ENCODE data around the gene FOXF2.
"Not testable (repeated sequence)": the region's sequence is repeated elsewhere in the genome, so short reads cannot be mapped to it uniquely, and the experiment has no call there.

FOXF2 gene

DNA sequence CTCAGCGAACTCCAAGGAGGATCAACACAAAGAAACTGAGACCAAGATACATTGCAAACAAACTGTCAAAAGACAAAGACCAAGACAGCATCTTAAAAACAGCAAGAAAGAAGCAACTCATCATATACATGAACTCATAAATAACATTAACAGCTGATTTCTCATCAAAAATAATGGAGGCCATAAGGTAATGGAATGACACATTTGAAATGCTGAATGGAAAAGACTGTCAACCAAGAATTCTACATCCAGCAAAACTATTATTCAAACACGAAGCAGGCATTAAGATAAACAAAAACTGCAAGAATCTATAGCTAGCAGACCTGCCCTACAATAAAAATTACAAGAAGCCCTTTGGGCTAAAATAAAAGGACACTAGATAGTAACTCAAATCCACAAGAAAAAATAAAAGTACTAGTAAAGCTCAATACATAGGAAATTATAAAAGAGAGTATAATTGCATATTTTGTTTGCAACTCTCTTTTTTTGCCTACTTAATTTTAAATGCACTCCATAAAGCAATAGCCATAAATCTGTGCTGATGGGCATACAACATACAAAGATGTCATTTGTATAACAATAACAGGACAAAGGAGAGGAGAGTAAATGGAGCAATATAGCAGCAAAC is 37.9 kb upstream of the FOXF2 start:
- POLR2A ChIA-PET = no interaction called here
- DNase-seq (ENCODE audit: extremely low spot score) = no peak
- CTCF ChIA-PET = no interaction called here

DNA sequence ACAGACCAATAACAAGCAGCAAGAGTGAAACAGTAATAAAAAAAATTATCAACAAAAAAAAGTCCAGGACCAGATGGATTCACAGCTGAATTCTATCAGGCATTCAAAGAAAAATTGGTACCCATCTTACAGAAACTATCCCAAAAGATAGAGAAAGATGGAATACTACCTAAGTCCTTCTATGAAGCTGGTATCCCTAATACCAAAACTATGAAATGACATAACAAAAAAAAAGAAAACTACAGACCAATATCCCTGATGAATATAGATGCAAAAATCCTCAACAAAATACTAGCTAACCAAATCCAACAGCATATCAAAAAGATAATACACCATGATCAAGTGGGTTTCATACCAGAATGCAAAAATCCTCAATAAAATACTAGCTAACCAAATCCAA is 34.3 kb upstream of the FOXF2 start:
- DNase-seq (ENCODE audit: extremely low spot score); POLR2A ChIA-PET: not testable (repeated sequence)
- CTCF ChIA-PET = interaction anchor here (0.9 to 2.2 kb wide), 3 partner anchors 11 to 82 kb away, joined by 3 to 9 read pairs (median 3); no protein-coding TSS in a partner anchor

More for the DNA sequence above, 37.9 kb upstream of the FOXF2 start:
- TF ChIP-seq, protein P1, sequence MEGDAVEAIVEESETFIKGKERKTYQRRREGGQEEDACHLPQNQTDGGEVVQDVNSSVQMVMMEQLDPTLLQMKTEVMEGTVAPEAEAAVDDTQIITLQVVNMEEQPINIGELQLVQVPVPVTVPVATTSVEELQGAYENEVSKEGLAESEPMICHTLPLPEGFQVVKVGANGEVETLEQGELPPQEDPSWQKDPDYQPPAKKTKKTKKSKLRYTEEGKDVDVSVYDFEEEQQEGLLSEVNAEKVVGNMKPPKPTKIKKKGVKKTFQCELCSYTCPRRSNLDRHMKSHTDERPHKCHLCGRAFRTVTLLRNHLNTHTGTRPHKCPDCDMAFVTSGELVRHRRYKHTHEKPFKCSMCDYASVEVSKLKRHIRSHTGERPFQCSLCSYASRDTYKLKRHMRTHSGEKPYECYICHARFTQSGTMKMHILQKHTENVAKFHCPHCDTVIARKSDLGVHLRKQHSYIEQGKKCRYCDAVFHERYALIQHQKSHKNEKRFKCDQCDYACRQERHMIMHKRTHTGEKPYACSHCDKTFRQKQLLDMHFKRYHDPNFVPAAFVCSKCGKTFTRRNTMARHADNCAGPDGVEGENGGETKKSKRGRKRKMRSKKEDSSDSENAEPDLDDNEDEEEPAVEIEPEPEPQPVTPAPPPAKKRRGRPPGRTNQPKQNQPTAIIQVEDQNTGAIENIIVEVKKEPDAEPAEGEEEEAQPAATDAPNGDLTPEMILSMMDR (IDR thresholded peaks at IDR 0.05; ENCODE audit: control extremely low read depth, extremely low read depth, low read depth, missing control alignments) = no peak

DNA sequence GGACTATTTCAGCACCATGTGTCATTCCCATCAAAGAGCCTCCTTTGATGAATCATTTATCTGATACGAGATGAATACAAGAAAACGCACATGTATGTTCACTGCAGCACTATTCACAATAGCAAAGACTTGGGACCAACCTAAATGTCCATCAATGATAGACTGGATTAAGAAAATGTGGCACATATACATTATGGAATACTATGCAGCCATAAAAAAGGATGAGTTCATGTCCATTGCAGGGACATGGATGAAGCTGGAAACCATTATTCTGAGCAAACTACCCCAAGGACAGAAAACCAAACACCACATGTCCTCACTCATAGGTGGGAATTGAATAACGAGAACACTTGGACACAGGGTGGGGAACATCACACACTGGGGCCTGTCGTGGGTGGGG is 27.7 kb upstream of the FOXF2 start:
- CTCF ChIA-PET = interaction anchor here (1.1 kb wide), 1 partner anchor 75 kb away, joined by 3 read pairs; no protein-coding TSS in a partner anchor
- POLR2A ChIA-PET; DNase-seq (ENCODE audit: extremely low spot score): not testable (repeated sequence)

DNA sequence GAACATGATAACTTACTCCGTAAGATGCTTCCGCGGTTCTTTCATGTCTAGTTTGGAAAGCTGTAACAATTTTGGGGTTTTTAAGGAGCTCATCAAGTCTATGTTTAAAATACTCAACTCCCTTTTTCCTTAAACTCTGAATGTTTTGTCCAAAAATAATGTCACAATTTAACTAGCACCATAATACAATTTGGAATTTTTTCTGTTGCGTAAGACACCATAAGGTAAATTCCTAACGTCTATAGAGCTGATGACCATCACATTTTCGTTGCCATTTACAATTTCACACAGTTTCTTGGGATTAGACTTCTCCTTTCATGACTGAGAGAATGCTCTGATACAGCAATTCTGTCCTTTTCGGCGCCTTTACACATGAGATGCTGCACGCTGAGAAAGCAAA is 26.7 kb upstream of the FOXF2 start:
- POLR2A ChIA-PET = no interaction called here
- CTCF ChIA-PET = no interaction called here
- DNase-seq (ENCODE audit: extremely low spot score) = no peak
- TF ChIP-seq, protein P1 (IDR thresholded peaks at IDR 0.05; ENCODE audit: control extremely low read depth, extremely low read depth, low read depth, missing control alignments) = no peak

DNA sequence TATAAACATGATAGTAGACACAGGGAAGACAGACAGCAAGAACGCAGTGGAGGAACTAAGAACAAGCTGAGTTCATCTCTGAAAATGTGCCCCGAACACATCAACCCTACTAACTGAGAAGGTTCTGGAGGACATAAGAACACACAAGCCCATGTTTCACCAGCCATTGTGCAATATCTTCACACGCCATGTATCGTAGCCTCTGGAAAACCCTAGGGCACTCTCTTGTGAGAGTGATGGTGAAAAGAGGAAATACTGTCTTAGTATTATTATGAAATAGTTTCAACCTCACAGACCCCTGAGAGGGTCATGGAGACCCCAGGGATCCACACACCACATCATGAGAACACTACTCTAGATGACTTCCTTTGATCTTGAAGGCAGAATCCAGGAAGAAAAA is 26.1 kb upstream of the FOXF2 start:
- ChIA-PET CTCF (no interaction called here), POLR2A (no interaction called here)
- TF ChIP-seq, protein P1 (IDR thresholded peaks at IDR 0.05; ENCODE audit: control extremely low read depth, extremely low read depth, low read depth, missing control alignments) = no peak
- DNase-seq (ENCODE audit: extremely low spot score) = no peak

DNA sequence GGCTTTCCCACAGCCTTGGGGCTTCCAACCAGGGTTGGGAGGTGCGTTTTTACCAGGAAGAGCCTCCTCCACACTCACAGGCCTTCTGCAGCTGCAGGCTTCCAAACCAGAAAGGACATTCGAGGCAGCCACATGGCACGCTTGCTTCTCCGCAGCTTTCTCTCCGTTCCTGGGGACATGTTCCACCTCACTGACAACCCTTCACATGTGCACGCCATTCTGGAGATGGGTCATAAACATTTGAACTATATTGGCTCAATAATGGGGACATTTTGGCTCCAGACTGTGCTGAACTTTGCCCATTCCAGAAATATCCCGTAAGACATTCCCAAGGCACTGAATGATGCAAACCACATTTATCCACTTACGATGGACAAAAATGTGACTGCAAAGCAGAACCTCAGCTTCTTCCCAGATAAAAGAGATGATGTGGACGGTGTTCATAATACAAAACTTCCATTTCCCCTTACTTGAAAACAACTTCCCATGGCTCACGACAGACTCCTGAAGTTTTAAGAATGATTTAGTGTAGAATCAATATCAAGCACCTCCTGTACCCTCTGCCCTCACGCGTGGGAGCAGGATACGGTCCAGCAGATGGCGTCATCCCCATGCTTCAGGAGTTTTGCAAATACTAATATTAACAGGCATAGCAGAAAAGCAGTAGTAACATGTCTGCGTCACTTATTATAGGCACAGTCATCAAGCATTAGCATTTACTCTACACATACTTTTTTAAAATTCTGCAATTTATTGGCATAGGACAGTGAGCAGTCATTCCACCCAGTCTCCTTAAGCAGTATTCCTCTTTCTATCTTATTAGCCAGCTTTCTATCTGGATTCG is 25.4 kb upstream of the FOXF2 start:
- CTCF ChIA-PET = no interaction called here
- TF ChIP-seq, protein P1 (IDR thresholded peaks at IDR 0.05; ENCODE audit: control extremely low read depth, extremely low read depth, low read depth, missing control alignments) = peak; percentile 14
- no peak for DNase-seq (ENCODE audit: extremely low spot score)
- POLR2A ChIA-PET = no interaction called here

DNA sequence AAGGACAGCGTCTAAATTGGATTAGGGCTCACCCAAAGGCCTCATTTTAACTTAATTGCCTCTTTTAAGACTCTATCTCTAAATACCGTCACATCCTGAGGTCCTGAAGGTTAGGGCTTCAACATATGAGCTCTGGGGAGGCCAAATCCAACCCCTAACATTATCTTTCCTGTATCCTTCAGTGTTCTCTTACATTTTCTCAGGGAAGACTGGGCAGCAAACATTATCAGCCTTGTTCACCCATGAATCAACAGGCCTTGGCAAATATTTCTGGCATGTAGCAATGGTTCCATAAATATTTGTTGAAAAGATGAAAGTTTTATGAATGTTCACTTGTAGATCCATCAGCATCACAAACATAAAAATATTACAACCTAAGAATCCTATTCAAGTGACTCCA is 24.6 kb upstream of the FOXF2 start:
- TF ChIP-seq, protein P1 (IDR thresholded peaks at IDR 0.05; ENCODE audit: control extremely low read depth, extremely low read depth, low read depth, missing control alignments) = no peak
- ChIA-PET POLR2A (no interaction called here), CTCF (interaction anchor here (1.3 kb wide), 1 partner anchor 16 kb away, joined by 4 read pairs; no protein-coding TSS in a partner anchor)
- DNase-seq (ENCODE audit: extremely low spot score) = no peak

Measured in GM10248 (cell line).